Esophagus squamous epithelium (tissue), 5 donors: ENCODE data around the gene NR2F1-AS1. TPM values are rescaled to one million over a fixed set of nuclear protein-coding genes. Genes with fewer than 3 reads are reported as not detected.
A peak's percentile ranks its signal among the peaks of the same experiment; 100 is the strongest.

Experiments
- DNase-seq: peaks from one replicate; lab custom pipeline; 2025; lab: John Stamatoyannopoulos, UW
- H3K27ac ChIP-seq, 4 donors: fragments of 200-600 bp; sonication (generic); one replicate each; pipeline ENCODE4 v1.5.1; 2016 to 2019; ENCODE audit warnings: mild to moderate bottlenecking in 1 of 4
- H3K27me3 ChIP-seq, 4 donors: fragments of 200-600 bp; sonication (generic); 1 replicate in 3 of 4; 2 replicates in 1 of 4; pipeline versions ENCODE4 v1.5.1 to v1.6.0; 2017 to 2021; ENCODE audit warnings: antibody characterized with exemption in 1 of 4
- H3K36me3 ChIP-seq, 3 donors: fragments of 200-600 bp; sonication (generic); one replicate each; pipeline ENCODE4 v1.5.1; 2016 to 2019
- H3K4me1 ChIP-seq, 3 donors: fragments of 200-600 bp; sonication (generic); one replicate each; pipeline ENCODE4 v1.5.1; 2017 to 2019
- H3K4me3 ChIP-seq, 4 donors: fragments of 200-600 bp; sonication (generic); 1 replicate in 3 of 4; 2 replicates in 1 of 4; pipeline ENCODE4 v1.5.1; 2016 to 2019; ENCODE audit warnings: mild to moderate bottlenecking in 2 of 4, moderate library complexity in 1 of 4
- H3K9me3 ChIP-seq, 3 donors: fragments of 200-600 bp; sonication (generic); one replicate each; pipeline ENCODE4 v1.5.1; 2016 to 2019
- CTCF ChIP-seq, 6 experiments: fragments of 450-650 bp in 4 of 6; fragments of 200-600 bp in 2 of 6; sonication (generic) in 2 of 6; IDR thresholded peaks; one replicate each; pipeline ENCODE4 v1.5.1; 2016 to 2019; ENCODE audit warnings: antibody characterized with exemption in 6 of 6, mild to moderate bottlenecking in 4 of 6, moderate library complexity in 4 of 6
- POLR2A ChIP-seq, 4 donors: fragments of 450-650 bp; IDR thresholded peaks; one replicate each; pipeline ENCODE4 v1.6.1; 2017; ENCODE audit warnings: antibody characterized with exemption in 4 of 4, mild to moderate bottlenecking in 4 of 4, moderate library complexity in 3 of 4
- WGBS, 2 donors: methylation state at CpG; one replicate each; pipeline ENCODE4 v1.1.5; 2018; 5-methylcytosine and 5-hydroxymethylcytosine counted together
- intact Hi-C: fragments of 100-400 bp; cut with DNase I; formaldehyde crosslinking; loops from one replicate; pipeline ENCODE4 v1.15.0; 2022
- total RNA-seq, 4 donors: library from RNA; depleted of rRNA; stranded (reverse); fragments of >200 nt; gene quantifications; one replicate each; pipeline ENCODE4 v1.1.0, GENCODE V29; 2016
- donor health status: DM: yes; HTN: yes; CAD: no.

NR2F1-AS1 gene
- total RNA-seq, 4 donors from 2014 or later = 0.49 to 11.3 (median 1.5) TPM

GRCh38 chr5:93586736-93587596 lies 5.9 kb upstream of the NR2F1-AS1 start:
- Histone ChIP-seq H3K9me3 (no peaks in the 10 kb centered on the region), H3K4me1 (peaks cover 7 to 61% (median 18%) of the 10 kb centered on the region in 3 donors), H3K36me3 (no peaks in the 10 kb centered on the region), H3K27ac (peak overlapping the region; percentile 15 to 89 (median 82)), H3K4me3 (peak overlapping the region; percentile 16 to 76 (median 56)), H3K27me3 (peaks cover 0 to 85% (median 18%) of the 10 kb centered on the region in 4 donors)
- DNase-seq = no peak
- TF ChIP-seq CTCF (IDR thresholded peaks at IDR 0.05) = no peak
- no peak for TF ChIP-seq POLR2A (IDR thresholded peaks at IDR 0.05)
- 42 to 55% methylated on average over 11 of the region's 11 CpGs for WGBS, 2 donors
- intact Hi-C loops = loop anchor here (10.0 kb wide), 1 partner anchor 218 kb away; no protein-coding TSS in a partner anchor

- intact Hi-C loops = loop anchor here (10.0 kb wide), 1 partner anchor 219 kb away; no protein-coding TSS in a partner anchor
- no peak for TF ChIP-seq CTCF (IDR thresholded peaks at IDR 0.05)
- no peak for TF ChIP-seq POLR2A (IDR thresholded peaks at IDR 0.05)
Measured at GRCh38 chr5:93585767-93586385, 4.9 kb upstream of the NR2F1-AS1 start.

GRCh38 chr5:93585041-93585766 lies 4.2 kb upstream of the NR2F1-AS1 start:
- no peaks in the 10 kb centered on the region for H3K9me3 ChIP-seq
- intact Hi-C loops = loop anchor here (10.0 kb wide), 1 partner anchor 220 kb away; no protein-coding TSS in a partner anchor
- no peak for DNase-seq
- H3K36me3 ChIP-seq = no peaks in the 10 kb centered on the region
- peaks cover 7 to 58% (median 16%) of the 10 kb centered on the region in 3 donors for H3K4me1 ChIP-seq
- peak overlapping the region; percentile 66 to 91 (median 85) for H3K27ac ChIP-seq
- TF ChIP-seq POLR2A (IDR thresholded peaks at IDR 0.05) (no peak), CTCF (IDR thresholded peaks at IDR 0.05) (no peak)
- H3K4me3 ChIP-seq = peak overlapping the region; percentile 51 to 76 (median 57)
- peaks cover 0 to 98% (median 18%) of the 10 kb centered on the region in 4 donors for H3K27me3 ChIP-seq
- WGBS, 2 donors = 2 to 3% methylated on average over 13 to 25 of the region's 70 CpGs

More at GRCh38 chr5:93585767-93586385, 4.9 kb upstream of the NR2F1-AS1 start:
- no peaks in the 10 kb centered on the region for H3K36me3 ChIP-seq
- peaks cover 0 to 94% (median 18%) of the 10 kb centered on the region in 4 donors for H3K27me3 ChIP-seq
- H3K27ac ChIP-seq = peak overlapping the region; percentile 66 to 91 (median 85)
- H3K4me1 ChIP-seq = peaks cover 7 to 57% (median 18%) of the 10 kb centered on the region in 3 donors
- no peak for DNase-seq
- WGBS, 2 donors = 18 to 22% methylated on average over 13 of the region's 13 CpGs
- peak overlapping the region; percentile 51 to 76 (median 57) for H3K4me3 ChIP-seq
- H3K9me3 ChIP-seq = no peaks in the 10 kb centered on the region

GRCh38 chr5:93584596-93585040 lies 3.6 kb upstream of the NR2F1-AS1 start:
- Histone ChIP-seq H3K4me3 (peak overlapping the region; percentile 51 to 76 (median 57)), H3K27me3 (peaks cover 1 to 98% (median 18%) of the 10 kb centered on the region in 4 donors), H3K36me3 (no peaks in the 10 kb centered on the region), H3K9me3 (no peaks in the 10 kb centered on the region), H3K27ac (peak overlapping the region; percentile 48 to 91 (median 78)), H3K4me1 (peaks cover 7 to 58% (median 13%) of the 10 kb centered on the region in 3 donors)
- TF ChIP-seq POLR2A (IDR thresholded peaks at IDR 0.05) (no peak), CTCF (IDR thresholded peaks at IDR 0.05) (no peak)
- DNase-seq = no peak
- 2 to 4% methylated on average over 17 to 18 of the region's 48 CpGs for WGBS, 2 donors
- intact Hi-C loops = loop anchor here (10.0 kb wide), 1 partner anchor 220 kb away; no protein-coding TSS in a partner anchor
